Motor neuron (in vitro differentiated cells): ENCODE results near the gene LDLRAD4. TPM values are rescaled to one million over a fixed set of nuclear protein-coding genes. Genes with fewer than 3 reads are reported as not detected.

ENCODE experiments used
- ATAC-seq, 8 experiments: fragments of 200-7000 bp; cut with Tn5 transposase; replicated peaks in 6 of 8; 2 replicates each; pipeline ENCODE4 v1.8.0; 2021; ENCODE audit warnings: mild to moderate bottlenecking in 8 of 8, moderate library complexity in 8 of 8
- H3K27ac ChIP-seq, 2 donors: fragments of 250-450 bp; sonication (Bioruptor Pico); 2 replicates each; pipeline ENCODE4 v1.9.0; 2021; ENCODE audit warnings: antibody characterized with exemption in 2 of 2, mild to moderate bottlenecking in 2 of 2, moderate library complexity in 1 of 2
- H3K4me1 ChIP-seq, 2 donors: fragments of 250-450 bp; sonication (Bioruptor Pico); replicated peaks in 1 of 2; 2 replicates each; pipeline ENCODE4 v1.6.1; 2021; ENCODE audit warnings: antibody characterized with exemption in 2 of 2, mild to moderate bottlenecking in 2 of 2, moderate library complexity in 1 of 2
- H3K4me3 ChIP-seq, 5 donors: fragments of 250-450 bp; sonication (Bioruptor Pico); 2 replicates each; pipeline ENCODE4 v1.9.0; 2021; ENCODE audit warnings: antibody characterized with exemption in 5 of 5, mild to moderate bottlenecking in 5 of 5, moderate library complexity in 4 of 5
- WGBS, 10 experiments: fragments of 450-650 bp; shearing (Covaris generic); methylation state at CpG; one replicate each; pipeline ENCODE4 v1.0.0; 2022; 5-methylcytosine and 5-hydroxymethylcytosine counted together
- in situ Hi-C, 9 experiments: fragments of 400-800 bp; cut with MboI; loops; one replicate each; pipeline ENCODE4 v1.15.0; 2021; ENCODE audit warnings: low sequenced_read_pairs in 9 of 9, low pct_unique_long_range_greater_than_20kb in 2 of 9; ENCODE audit not compliant: unreplicated experiment in 9 of 9
- total RNA-seq, 8 experiments: library from RNA; unstranded; fragments of 300-600 nt; gene quantifications; 2 replicates each; pipeline versions ENCODE4 v1.2.3 to v1.2.4, GENCODE V29; 2022

Gene LDLRAD4
- total RNA-seq, 8 experiments from 2014 or later: 0.25 to 39.8 (median 1.8) TPM

DNA sequence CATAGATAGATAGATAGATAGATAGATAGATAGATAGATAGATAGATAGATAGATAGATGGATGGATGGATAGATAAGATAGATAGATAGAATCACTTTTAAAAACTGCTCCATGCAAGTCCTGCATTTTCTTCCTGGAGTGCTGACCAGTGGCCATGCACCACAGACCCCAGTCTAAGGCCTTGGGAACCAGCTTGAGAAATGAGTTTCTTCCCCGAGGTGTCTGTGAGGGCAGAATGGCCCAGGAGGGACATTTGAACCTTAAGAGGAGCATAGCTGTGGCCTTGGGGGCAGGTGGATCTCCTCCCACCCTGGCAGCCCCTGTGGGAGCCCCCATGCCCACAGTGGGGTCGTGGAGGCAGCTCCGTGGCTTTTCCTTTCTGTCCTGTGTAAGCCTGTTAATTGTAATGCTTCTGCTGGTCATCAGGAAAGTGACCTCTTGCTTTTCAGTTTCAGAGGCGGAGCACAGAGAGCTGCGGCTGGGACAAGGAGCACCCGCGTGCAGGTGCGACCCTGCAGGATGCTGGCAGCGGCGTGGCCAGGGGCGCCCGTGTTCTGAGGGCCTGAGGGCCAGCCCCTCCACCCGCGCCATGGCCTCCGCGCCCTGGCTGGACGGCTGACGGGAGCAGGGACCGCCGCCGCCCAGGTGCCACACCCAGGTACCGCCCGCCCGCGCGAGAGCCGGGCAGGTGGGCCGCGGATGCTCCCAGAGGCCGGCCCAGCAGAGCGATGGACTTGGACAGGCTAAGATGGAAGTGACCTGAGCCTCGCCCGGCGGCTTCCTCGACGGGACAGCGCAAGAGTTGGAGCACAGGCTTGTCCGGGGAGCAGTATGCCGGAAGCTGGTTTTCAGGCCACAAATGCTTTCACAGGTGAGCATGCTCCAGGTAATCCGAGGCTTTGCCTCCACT, 168.6 kb downstream of the LDLRAD4 start:
- no peak for ATAC-seq
- in situ Hi-C loops: no loop called here
- Histone ChIP-seq H3K4me3 (no peak overlapping the region), H3K4me1 (peaks cover 6 to 7% of the 10 kb centered on the region in 2 donors), H3K27ac (no peak overlapping the region)
- WGBS, 10 experiments: 74 to 100% (median 95%) methylated on average over 3 to 22 of the region's 40 CpGs; no CpG with 5 or more reads in 4 of the 10 experiments

GRCh38 chr18:13387855-13388548, 169.4 kb downstream of the LDLRAD4 start:
- Histone ChIP-seq H3K4me3 (no peak overlapping the region), H3K4me1 (no peaks in the 10 kb centered on the region), H3K27ac (no peak overlapping the region)
- peak in 2 of 8 experiments; percentile 37 to 49 for ATAC-seq
- in situ Hi-C loops: no loop called here
- 25 to 93% (median 81%) methylated on average over 3 to 13 of the region's 13 CpGs; no CpG with 5 or more reads in 1 of the 10 experiments for WGBS, 10 experiments

DNA sequence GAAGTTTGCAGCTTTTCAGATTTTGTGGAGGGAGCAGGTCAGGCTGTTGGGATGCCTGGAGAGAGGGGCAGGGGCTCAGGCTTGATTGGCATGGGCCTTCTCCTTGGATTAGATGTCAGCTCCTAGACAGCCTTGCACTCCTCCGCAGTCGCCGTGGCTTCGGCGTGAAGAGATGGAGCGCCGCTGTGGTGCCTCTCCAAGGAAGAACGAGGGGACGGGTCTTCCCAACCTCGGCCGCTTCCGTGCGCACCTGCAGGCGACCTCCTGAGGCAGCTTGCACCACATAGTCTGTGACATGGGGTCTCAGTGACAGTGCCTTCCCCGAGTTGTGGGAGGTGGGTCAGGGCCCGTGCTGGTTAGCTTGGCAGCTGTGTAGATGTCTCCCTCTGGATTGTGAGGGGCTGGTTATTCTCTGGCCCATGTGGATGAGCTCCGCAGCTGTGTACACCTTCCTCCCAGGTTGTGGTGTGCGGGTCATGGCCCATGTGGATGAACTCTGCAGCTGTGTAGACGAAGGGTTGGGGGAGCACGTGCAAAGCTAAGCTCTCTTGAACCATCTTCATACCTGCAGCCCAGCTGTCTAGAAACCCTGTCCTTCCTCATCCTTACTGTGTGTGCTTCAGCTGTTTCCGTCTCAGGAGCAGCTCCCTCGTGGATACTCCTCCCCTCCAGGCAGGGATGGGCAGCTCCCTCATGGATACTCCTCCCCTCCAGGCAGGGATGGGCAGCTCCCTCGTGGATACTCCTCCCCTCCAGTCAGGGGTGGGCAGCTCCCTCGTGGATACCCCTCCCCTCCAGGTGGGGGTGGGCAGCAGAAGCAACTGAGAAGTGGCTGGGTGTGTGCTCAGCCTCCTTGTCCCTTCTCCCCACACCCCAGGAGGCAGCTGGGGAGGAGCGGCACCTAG, 170.3 kb downstream of the LDLRAD4 start:
- Histone ChIP-seq H3K27ac (no peak overlapping the region), H3K4me3 (no peak overlapping the region), H3K4me1 (no peaks in the 10 kb centered on the region)
- ATAC-seq: peak in 3 of 8 experiments; percentile 51 to 95 (median 70)
- 0 to 91% (median 85%) methylated on average over 1 to 18 of the region's 25 CpGs; no CpG with 5 or more reads in 6 of the 10 experiments for WGBS, 10 experiments
- in situ Hi-C loops: no loop called here

DNA sequence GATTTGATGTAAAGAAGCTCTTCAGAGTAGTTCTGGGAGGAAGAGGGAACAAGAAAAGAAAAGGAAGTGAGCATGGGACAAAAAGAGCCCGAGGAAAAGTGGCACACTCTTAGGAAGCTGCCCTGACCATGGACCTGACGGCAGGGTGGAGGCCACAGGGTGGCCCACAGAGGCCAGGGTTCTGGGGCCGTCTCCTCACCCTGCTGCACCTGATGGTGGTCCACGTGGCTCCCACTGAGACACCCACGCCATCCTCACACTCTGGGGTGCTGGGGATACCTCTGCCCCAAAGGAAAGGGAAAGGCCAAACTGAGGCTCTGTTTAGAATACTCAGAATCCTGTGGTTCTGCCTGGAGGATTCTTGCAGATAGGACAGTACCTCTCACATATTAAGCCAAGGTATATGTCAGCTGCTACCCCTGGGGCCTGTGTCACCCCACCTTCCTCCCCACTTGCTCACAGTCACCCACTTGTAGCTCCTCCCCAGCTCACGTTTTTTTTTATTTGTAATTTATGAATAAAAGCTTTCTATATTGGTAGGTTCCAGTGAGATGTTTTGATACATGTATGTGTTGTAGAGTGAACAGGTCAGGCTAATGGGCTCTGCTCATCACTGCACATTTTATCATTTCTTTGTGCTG, 171.1 kb downstream of the LDLRAD4 start:
- 13 to 75% (median 51%) methylated on average over 1 to 4 of the region's 6 CpGs; no CpG with 5 or more reads in 4 of the 10 experiments for WGBS, 10 experiments
- in situ Hi-C loops: no loop called here
- ATAC-seq: no peak

DNA sequence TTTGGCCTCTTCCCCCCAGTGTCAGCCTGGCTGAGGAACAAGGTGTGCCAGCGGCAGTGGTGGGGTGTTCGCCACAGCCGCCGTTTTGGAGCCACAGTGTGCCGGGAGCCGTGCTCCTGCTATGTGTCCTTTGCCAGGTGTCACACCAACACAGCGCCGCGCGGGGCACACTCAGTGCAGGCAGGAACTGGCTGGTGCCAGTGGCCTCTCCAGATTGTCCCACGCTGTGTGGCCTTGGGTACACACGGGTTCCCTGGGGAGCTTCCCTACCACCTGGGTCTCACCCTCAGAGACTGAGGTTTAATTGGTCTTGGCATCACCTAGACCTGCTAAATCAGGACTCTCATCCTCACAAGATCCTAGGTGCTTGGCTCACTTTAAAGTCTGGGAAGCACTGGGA, 171.6 kb downstream of the LDLRAD4 start:
- H3K27ac ChIP-seq: no peak overlapping the region
- in situ Hi-C loops: no loop called here
- H3K4me1 ChIP-seq: peaks cover 0 to 5% of the 10 kb centered on the region in 2 donors
- no peak overlapping the region for H3K4me3 ChIP-seq
- ATAC-seq: no peak
- WGBS, 10 experiments: 88 to 100% (median 100%) methylated on average over 1 to 7 of the region's 12 CpGs; no CpG with 5 or more reads in 6 of the 10 experiments

More for the DNA sequence above, 171.1 kb downstream of the LDLRAD4 start:
- Histone ChIP-seq H3K4me3 (no peak overlapping the region), H3K27ac (no peak overlapping the region), H3K4me1 (peaks cover 0 to under 1% of the 10 kb centered on the region in 2 donors)

- Histone ChIP-seq H3K4me1 (peaks cover 0 to 5% of the 10 kb centered on the region in 2 donors), H3K4me3 (no peak overlapping the region), H3K27ac (no peak overlapping the region)
- 80 to 100% (median 93%) methylated on average over 1 to 3 of the region's 4 CpGs; no CpG with 5 or more reads in 3 of the 10 experiments for WGBS, 10 experiments
- in situ Hi-C loops: no loop called here
- peak in 3 of 8 experiments; percentile 30 to 59 (median 38) for ATAC-seq
Measured at GRCh38 chr18:13390711-13391110, 172.2 kb downstream of the LDLRAD4 start.

DNA sequence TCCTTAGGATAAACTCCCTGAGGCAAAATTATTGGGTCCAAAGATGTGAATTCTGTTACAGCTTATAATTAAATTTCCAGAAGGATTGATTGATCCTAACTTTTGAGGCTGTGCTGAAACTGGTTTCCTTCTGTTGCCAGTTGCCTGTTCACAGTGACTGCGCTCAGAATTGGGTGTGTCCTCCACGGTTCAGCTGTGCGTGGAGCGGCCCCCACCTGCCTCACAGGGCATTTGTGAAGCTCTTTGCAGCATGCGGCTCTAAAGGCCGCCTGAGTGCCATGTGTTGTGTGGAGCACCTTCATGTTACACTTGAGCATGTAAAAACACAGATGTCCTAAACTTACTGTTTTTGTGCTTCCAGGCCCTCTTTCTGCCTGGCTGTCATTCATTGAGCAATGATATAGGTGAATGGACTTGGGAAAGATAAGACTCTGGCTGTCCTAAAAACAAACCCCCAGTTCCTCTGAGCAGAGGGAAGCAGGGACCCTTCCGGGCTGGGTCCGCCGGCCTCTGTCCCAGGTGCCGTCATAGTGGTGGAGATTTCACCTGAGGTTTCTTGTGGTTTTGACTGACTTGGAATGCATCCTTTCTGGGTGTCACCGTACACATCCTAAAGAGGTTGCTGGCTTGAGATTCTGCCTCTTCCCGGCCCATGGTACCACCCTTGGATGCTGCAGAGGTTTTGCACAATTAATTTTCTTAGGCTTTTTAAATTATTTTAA, 173.6 kb downstream of the LDLRAD4 start:
- peak in 1 of 8 experiments; percentile 55 for ATAC-seq
- in situ Hi-C loops: no loop called here
- peaks cover 0 to 5% of the 10 kb centered on the region in 2 donors for H3K4me1 ChIP-seq

DNA sequence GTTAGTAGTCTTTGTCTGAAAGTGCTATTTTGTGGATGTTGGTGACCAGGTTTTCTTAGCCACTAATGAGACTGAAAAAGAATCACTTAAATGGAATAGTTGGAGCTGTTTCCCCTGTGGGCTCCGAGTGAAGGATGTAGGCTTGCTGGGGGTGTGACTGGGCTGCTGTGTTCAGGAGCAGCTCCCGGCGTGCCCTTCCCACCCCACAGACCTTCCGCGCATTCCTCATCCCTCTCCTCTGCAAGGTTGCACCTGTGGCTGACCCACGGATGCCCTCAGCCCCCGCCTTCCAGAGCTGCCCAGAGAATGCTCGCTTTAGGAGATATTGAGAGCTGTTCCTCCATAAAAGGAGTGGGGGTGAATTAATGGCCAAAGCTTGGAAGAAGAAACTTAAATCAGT, 174.3 kb downstream of the LDLRAD4 start:
- ATAC-seq: no peak

More for the DNA sequence above, 173.6 kb downstream of the LDLRAD4 start:
- 44 to 97% (median 89%) methylated on average over 1 to 10 of the region's 12 CpGs; no CpG with 5 or more reads in 1 of the 10 experiments for WGBS, 10 experiments
- H3K27ac ChIP-seq: no peak overlapping the region
- no peak overlapping the region for H3K4me3 ChIP-seq

DNA sequence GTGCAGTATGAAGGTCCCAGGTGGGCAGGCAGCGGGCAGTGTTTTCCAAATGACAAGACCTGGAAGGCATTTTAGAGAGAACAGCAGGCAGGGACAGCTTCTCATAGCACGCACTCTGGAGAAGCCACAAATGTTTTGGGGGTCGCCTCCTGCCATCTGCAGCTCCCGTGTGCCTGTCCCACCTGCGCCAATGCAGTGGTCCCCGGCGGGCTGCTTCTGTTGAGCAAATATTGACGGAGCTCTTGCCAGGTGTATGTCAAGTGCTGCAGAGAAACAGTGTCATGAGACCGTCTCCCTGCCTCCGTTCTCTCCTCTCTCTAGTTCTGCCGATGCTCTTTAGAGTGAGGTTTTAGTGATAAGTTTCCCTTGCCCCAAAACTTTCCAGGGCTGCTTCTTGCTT, 174.8 kb downstream of the LDLRAD4 start:
- H3K4me3 ChIP-seq: no peak overlapping the region
- H3K27ac ChIP-seq: no peak overlapping the region
- WGBS, 10 experiments: 63 to 100% (median 78%) methylated on average over 1 to 10 of the region's 11 CpGs; no CpG with 5 or more reads in 2 of the 10 experiments
- H3K4me1 ChIP-seq: peaks cover 0 to 5% of the 10 kb centered on the region in 2 donors
- ATAC-seq: no peak
- in situ Hi-C loops: no loop called here

More for the DNA sequence above, 174.3 kb downstream of the LDLRAD4 start:
- 20 to 100% (median 66%) methylated on average over 1 to 3 of the region's 8 CpGs; no CpG with 5 or more reads in 4 of the 10 experiments for WGBS, 10 experiments
- no peak overlapping the region for H3K27ac ChIP-seq
- H3K4me3 ChIP-seq: no peak overlapping the region
- in situ Hi-C loops: no loop called here
- H3K4me1 ChIP-seq: peaks cover 0 to 5% of the 10 kb centered on the region in 2 donors

GRCh38 chr18:13394801-13395200, 176.2 kb downstream of the LDLRAD4 start:
- Histone ChIP-seq H3K27ac (no peak overlapping the region), H3K4me3 (no peak overlapping the region), H3K4me1 (peaks cover 0 to 8% of the 10 kb centered on the region in 2 donors)
- in situ Hi-C loops: no loop called here
- ATAC-seq: peak; percentile 46 to 97 (median 50)
- WGBS, 10 experiments: 20 to 92% (median 45%) methylated on average over 1 to 3 of the region's 3 CpGs; no CpG with 5 or more reads in 4 of the 10 experiments

DNA sequence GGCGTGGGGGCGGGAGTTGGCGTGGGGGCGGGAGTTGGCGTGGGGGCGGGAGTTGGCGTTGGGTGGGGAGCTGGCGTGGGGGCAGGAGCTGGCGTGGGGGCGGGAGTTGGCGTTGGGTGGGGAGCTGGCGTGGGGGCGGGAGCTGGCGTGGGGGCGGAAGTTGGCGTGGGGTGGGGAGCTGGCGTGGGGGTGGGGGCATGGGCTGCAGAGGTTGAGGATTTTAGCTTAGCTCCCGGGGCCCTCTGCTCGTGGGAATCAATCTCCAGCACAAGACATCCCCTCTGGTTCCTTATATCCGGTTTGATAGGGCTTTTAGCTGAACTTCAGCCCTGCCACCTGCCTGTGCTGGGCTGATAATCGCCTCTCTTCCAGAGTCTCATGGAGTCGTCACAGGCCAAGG, 177.0 kb downstream of the LDLRAD4 start:
- no peak for ATAC-seq
- Histone ChIP-seq H3K4me1 (peaks cover 0 to 8% of the 10 kb centered on the region in 2 donors), H3K27ac (no peak overlapping the region), H3K4me3 (no peak overlapping the region)
- in situ Hi-C loops: no loop called here
- 0 to 100% (median 100%) methylated on average over 1 to 4 of the region's 22 CpGs; no CpG with 5 or more reads in 3 of the 10 experiments for WGBS, 10 experiments
